ENCODE measurements around the gene SHC2. TPM values are rescaled to one million over a fixed set of nuclear protein-coding genes. Genes with fewer than 3 reads are reported as not detected.
A peak's percentile ranks its signal among the peaks of the same experiment; 100 is the strongest.

The SHC2 gene
- polyA plus RNA-seq, 1 of the 3 experiments (the other 2 are of a cell fraction) = 0.64 TPM

DNA sequence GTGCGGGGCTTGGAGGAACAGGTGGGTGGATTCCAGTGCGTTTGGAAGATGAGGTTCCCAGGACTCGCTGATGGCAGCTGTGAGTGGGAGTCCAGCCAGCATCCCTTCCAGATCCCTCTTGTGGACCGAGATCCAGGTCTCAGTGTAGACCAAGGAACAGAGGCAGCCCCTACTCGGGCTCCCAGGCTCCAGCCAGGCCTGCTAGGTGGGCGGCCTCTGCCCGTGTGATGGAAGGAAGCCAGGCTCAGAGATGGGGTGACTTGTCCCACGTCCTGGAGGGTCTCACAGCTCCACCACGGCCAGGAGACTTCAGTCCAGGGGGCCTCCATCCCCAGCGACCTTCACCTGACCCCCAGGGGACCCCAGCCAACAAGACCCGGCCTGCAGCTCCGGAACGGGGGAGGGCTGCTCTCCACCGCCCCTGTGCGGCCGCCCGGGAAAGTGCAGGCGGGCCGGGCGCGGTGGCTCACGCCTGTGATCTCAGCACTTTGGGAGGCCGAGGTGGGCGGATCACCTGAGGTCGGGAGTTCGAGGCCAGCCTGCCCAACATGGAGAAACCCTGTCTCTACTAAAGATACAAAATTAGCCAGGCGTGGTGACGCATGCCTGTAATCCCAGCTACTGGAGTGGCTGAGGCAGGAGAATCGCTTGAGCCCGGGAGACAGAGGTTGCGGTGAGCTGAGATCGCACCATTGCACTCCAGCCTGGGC lies 34.7 kb upstream of the SHC2 start:
- no peak overlapping the region for H3K27ac ChIP-seq (ENCODE audit: low read depth in 2 of 2, low read length in 1 of 2)

DNA sequence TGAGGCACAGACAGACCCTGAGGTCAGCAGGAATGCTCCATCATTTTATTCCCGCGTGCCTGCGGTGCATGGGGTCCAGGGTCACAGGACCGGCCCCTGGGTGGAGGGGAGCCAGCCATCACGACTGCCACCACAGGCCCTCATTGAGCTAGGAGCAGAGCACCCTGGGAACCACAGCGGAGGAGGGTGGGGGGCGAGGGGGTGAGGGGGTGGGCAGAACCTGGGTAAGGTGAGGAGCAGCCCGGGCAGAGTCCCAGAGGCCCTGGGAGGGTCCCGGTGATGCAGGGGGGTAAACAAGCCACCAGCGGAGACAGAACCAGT lies 34.2 kb upstream of the SHC2 start:
- no peaks in the 10 kb centered on the region for H4K20me1 ChIP-seq (ENCODE audit: insufficient read depth)
- no peak overlapping the region for H3K4me2 ChIP-seq
- POLR2A ChIA-PET = no interaction called here
- no peak overlapping the region for H2AFZ ChIP-seq (ENCODE audit: low read depth)
- DNase-seq = no peak
- H3K4me3 ChIP-seq (ENCODE audit: low read depth in 2 of 2, low read length in 1 of 2) = no peak overlapping the region
- no peaks in the 10 kb centered on the region for H3K9me3 ChIP-seq
- no peak for TF ChIP-seq RAD21 (IDR thresholded peaks at IDR 0.05; ENCODE audit: low read length)
- H3K9me2 ChIP-seq = no peaks in the 10 kb centered on the region
- peaks cover 6% of the 10 kb centered on the region; the same call in 1 of the 2 replicates for H3K27me3 ChIP-seq (ENCODE audit: insufficient read depth)
- 45% methylated on average over 10 of the region's 10 CpGs for WGBS (ENCODE audit: low lambda C conversion rate)
- H3F3A ChIP-seq (replicated peaks; ENCODE audit: insufficient read depth) = peaks cover 9% of the 10 kb centered on the region
- H3K79me2 ChIP-seq (ENCODE audit: insufficient read depth) = no peaks in the 10 kb centered on the region
- no peak overlapping the region for H3K27ac ChIP-seq (ENCODE audit: low read depth in 2 of 2, low read length in 1 of 2)
- no peaks in the 10 kb centered on the region for H3K36me3 ChIP-seq (replicated peaks in 1 of 2; ENCODE audit: control insufficient read depth in 1 of 2, insufficient read depth in 2 of 2, low read length in 1 of 2)
- no peak overlapping the region for H3K9ac ChIP-seq
- no peaks in the 10 kb centered on the region; a peak in 1 of 4 replicates for H3K4me1 ChIP-seq (ENCODE audit: control insufficient read depth in 1 of 2, insufficient read depth in 2 of 2, low read depth in 1 of 2, low read length in 1 of 2)
- CTCF ChIA-PET = interaction anchor here (0.6 to 4.0 kb wide), 11 partner anchors 10 to 182 kb away, joined by 3 to 31 read pairs (median 3); partner anchors contain the start of gene TPGS1

More for the DNA sequence above, 34.7 kb upstream of the SHC2 start:
- Histone ChIP-seq H3F3A (replicated peaks; ENCODE audit: insufficient read depth) (peaks cover 9% of the 10 kb centered on the region), H3K4me1 (ENCODE audit: control insufficient read depth in 1 of 2, insufficient read depth in 2 of 2, low read depth in 1 of 2, low read length in 1 of 2) (no peaks in the 10 kb centered on the region; a peak in 1 of 4 replicates), H3K9me3 (no peaks in the 10 kb centered on the region), H4K20me1 (ENCODE audit: insufficient read depth) (no peaks in the 10 kb centered on the region), H3K9me2 (no peaks in the 10 kb centered on the region), H3K36me3 (replicated peaks in 1 of 2; ENCODE audit: control insufficient read depth in 1 of 2, insufficient read depth in 2 of 2, low read length in 1 of 2) (no peaks in the 10 kb centered on the region), H3K79me2 (ENCODE audit: insufficient read depth) (no peaks in the 10 kb centered on the region), H3K9ac (no peak overlapping the region), H3K27me3 (ENCODE audit: insufficient read depth) (peaks cover 6% of the 10 kb centered on the region; the same call in 1 of the 2 replicates), H3K4me3 (ENCODE audit: low read depth in 2 of 2, low read length in 1 of 2) (peak overlapping the region in 1 of 2 experiments; percentile 49; a peak in 1 of 4 replicates), H3K4me2 (no peak overlapping the region), H2AFZ (ENCODE audit: low read depth) (no peak overlapping the region)
- DNase-seq = peak; percentile 84
- WGBS (ENCODE audit: low lambda C conversion rate) = 36% methylated on average over 20 of the region's 32 CpGs
- POLR2A ChIA-PET = no interaction called here
- TF ChIP-seq ELF1 (IDR thresholded peaks at IDR 0.05) (no peak), RAD21 (IDR thresholded peaks at IDR 0.05; ENCODE audit: low read length) (0 out of 2 replicates have a peak, but pooled peaks have one; percentile 14), MXI1 (IDR thresholded peaks at IDR 0.05; ENCODE audit: low read depth, low read length) (no peak), CTCF (IDR thresholded peaks at IDR 0.05) (peak; percentile 72)
- CTCF ChIA-PET = interaction anchor here (0.6 to 4.0 kb wide), 12 partner anchors 9 to 182 kb away, joined by 3 to 31 read pairs (median 4); partner anchors contain the start of gene TPGS1

- Histone ChIP-seq H3K79me2 (ENCODE audit: insufficient read depth) (no peaks in the 10 kb centered on the region), H3F3A (replicated peaks; ENCODE audit: insufficient read depth) (peaks cover 9% of the 10 kb centered on the region), H3K9me2 (no peaks in the 10 kb centered on the region), H3K9ac (no peak overlapping the region), H3K4me2 (no peak overlapping the region), H3K9me3 (no peaks in the 10 kb centered on the region), H2AFZ (ENCODE audit: low read depth) (no peak overlapping the region), H4K20me1 (ENCODE audit: insufficient read depth) (no peaks in the 10 kb centered on the region), H3K36me3 (replicated peaks in 1 of 2; ENCODE audit: control insufficient read depth in 1 of 2, insufficient read depth in 2 of 2, low read length in 1 of 2) (no peaks in the 10 kb centered on the region), H3K27me3 (ENCODE audit: insufficient read depth) (peaks cover 6% of the 10 kb centered on the region; the same call in 1 of the 2 replicates), H3K4me3 (ENCODE audit: low read depth in 2 of 2, low read length in 1 of 2) (no peak overlapping the region), H3K4me1 (ENCODE audit: control insufficient read depth in 1 of 2, insufficient read depth in 2 of 2, low read depth in 1 of 2, low read length in 1 of 2) (peaks cover 0 to 3% of the 10 kb centered on the region in 2 experiments; a peak in 1 of 4 replicates), H3K27ac (ENCODE audit: low read depth in 2 of 2, low read length in 1 of 2) (no peak overlapping the region)
- WGBS (ENCODE audit: low lambda C conversion rate) = 45% methylated on average over 5 of the region's 22 CpGs
- no peak for DNase-seq
- ChIA-PET CTCF (interaction anchor here (0.8 to 4.0 kb wide), 6 partner anchors 10 to 67 kb away, joined by 3 to 31 read pairs (median 4); partner anchors contain the start of gene TPGS1), POLR2A (no interaction called here)
- no peak for TF ChIP-seq TCF12 (IDR thresholded peaks at IDR 0.05)
- no peak for TF ChIP-seq RFX5 (IDR thresholded peaks at IDR 0.05; ENCODE audit: low read length)
- no peak for TF ChIP-seq YY1 (IDR thresholded peaks at IDR 0.05; ENCODE audit: low read depth)
- TF ChIP-seq, protein P1, sequence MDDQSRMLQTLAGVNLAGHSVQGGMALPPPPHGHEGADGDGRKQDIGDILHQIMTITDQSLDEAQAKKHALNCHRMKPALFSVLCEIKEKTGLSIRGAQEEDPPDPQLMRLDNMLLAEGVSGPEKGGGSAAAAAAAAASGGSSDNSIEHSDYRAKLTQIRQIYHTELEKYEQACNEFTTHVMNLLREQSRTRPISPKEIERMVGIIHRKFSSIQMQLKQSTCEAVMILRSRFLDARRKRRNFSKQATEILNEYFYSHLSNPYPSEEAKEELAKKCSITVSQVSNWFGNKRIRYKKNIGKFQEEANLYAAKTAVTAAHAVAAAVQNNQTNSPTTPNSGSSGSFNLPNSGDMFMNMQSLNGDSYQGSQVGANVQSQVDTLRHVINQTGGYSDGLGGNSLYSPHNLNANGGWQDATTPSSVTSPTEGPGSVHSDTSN (IDR thresholded peaks at IDR 0.05) = no peak
- TF ChIP-seq REST (IDR thresholded peaks at IDR 0.05; ENCODE audit: low read depth, low read length) = no peak
- no peak for TF ChIP-seq TAF1 (IDR thresholded peaks at IDR 0.05; ENCODE audit: borderline replicate concordance, low read depth, low read length)
- no peak for TF ChIP-seq FOSL2 (IDR thresholded peaks at IDR 0.05; ENCODE audit: borderline replicate concordance, low read depth)
- TF ChIP-seq GATA2 (CRISPR knock-in tag; IDR thresholded peaks at IDR 0.05) = no peak
Measured at GRCh38 chr19:494171-495080, 33.6 kb upstream of the SHC2 start.
